Pulmonary artery endothelial cell (primary cell): ENCODE measurements around the gene AVEN. TPM values are rescaled to one million over a fixed set of nuclear protein-coding genes. Genes with fewer than 3 reads are reported as not detected.

Source experiments
- DNase-seq: peaks from one replicate; pipeline ENCODE4 v3.0.0-alpha.2; 2011; ENCODE audit warnings: low read depth, low spot score
- total RNA-seq: library from RNA; depleted of rRNA; stranded (reverse); fragments of >200 nt; gene quantifications from 2 replicates; pipeline ENCODE4 v1.2.3, GENCODE V29; 2014

The AVEN gene
- total RNA-seq, 1 donor from 2014 or later: 16.2 TPM

DNA sequence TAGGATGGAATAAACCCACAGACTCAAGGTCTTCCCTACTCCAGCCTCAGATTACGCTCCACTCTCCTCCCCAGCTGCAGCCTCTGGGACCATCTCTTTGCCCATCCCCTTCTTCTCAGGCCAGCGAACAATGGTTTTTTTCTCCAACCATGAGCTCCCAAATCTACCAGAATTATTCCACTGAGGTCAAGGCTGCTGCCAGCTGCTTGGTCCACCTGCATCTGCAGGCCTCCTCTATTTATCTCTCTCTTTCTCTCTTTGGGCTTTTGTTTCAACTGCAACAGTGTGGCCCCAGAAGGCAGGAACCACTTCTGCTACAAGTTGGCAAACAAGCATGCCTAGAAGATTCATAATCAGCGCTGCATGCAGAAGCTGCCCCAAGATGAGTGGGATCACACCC is 51.6 kb downstream of the AVEN start:
- no peak for DNase-seq

DNA sequence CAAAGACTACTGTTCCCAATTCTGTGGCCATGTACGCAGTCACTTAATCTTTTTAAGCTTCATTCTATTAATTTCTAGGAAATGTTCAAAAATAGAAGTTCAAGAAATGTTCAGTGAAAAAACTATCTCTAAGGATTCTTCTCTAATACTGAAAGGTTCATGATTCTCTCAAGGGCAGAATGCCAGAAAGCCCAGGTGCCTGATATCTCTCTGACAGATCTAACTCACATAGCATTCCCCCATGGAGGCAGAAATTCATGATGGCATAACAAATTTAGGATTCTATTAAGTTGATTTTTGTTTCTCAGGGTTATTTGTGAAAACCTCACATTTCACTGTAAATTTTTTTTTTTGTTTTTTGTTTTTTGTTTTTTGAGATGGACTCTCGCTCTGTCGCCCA is 53.3 kb downstream of the AVEN start:
- DNase-seq: no peak

DNA sequence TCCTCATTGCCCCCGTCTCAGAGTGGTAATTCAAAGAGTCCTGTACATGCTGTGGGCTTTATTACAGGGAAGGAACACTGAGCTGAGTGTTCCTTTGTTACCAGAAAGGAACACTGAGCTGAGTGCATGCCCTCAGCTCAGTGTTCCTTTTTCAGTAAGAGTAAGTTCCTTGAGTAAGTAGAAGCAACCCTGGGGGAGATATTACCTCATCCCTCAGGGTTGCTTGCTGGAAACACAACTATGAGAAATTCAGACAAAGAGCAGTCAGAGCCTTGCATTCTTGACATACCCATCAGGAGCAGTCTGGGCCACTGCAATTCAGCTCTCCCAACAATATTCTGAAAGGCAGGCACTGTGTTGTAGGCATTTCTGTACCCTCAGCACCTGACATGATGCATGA is 53.7 kb downstream of the AVEN start:
- no peak for DNase-seq

DNA sequence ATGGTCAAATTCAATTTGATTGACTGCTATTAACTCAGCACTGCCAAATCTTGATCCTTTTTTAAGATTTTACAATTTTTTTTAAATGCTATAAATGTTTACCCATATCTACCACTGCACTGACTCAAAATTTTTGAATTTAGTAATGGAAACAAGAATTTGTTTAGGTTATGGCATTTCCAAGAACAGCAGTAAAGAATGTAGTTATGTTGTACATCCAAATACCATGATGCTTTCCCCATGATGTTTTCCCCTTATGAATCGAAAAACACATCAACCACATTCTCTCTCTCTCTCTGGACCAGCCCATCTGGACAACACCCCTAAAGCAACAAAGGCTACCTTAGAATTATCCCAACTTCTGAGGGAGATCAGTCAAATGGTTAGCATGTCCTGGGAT is 56.5 kb downstream of the AVEN start:
- DNase-seq: no peak

DNA sequence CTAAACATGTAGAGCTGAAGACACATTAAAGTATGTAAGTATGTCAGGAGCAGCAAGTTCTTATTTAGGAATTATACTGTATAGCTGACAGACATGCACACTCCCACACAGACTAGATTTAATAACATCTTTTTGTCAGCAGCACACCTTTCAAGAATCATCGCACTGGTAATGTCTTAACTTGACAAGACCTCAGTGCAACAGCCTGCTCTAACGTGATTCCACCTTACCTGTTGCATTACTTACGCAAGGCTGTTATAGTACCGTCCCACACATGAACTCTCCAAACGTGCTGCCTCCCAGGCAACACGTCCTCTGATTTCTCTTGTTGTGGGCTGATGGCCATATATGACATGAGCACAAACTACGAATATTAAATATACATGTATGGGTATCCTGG is 58.8 kb downstream of the AVEN start:
- no peak for DNase-seq

DNA sequence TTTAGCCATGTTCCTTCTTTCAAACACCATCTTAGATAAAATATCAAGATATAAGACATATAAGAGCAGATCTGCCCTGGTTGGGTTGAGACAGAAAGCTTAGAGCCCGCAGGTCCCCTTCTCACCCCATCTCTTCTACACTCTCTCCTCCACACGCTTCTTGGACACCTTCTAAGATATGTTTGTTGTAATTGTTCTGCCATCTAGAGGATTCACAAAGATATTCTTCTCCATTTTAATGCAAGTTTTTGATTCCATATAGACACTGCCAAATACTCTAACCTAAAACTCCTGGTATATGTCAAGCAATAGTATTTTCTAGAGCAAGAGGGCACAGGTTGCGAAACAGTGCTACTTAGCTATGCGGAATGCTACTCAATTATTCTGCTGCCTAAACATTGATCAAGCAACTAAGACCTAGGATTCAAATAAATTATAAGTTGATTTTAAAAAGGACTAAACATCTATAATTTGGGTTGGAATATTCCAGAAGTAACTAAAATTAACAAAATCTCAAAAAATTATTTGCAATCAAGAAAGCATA is 63.9 kb downstream of the AVEN start:
- DNase-seq: no peak

DNA sequence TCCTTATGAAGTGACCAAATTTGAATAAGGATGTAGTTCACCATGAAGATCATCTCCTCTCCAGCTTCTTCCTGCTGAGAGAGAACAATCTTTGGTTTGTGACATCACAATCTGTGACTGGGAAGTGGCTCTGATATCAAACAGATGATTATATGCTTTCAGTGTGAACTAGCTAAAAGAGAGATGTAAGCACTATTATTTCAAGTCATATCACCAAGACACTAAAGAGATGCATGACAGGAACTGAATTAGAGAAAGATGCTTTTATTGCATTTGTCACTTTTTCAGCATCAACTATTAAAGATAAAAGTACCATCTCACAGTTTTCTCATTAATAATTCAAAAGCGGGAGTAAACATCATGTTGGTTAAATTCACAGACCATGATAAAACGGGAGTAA is 67.2 kb downstream of the AVEN start:
- DNase-seq: no peak

DNA sequence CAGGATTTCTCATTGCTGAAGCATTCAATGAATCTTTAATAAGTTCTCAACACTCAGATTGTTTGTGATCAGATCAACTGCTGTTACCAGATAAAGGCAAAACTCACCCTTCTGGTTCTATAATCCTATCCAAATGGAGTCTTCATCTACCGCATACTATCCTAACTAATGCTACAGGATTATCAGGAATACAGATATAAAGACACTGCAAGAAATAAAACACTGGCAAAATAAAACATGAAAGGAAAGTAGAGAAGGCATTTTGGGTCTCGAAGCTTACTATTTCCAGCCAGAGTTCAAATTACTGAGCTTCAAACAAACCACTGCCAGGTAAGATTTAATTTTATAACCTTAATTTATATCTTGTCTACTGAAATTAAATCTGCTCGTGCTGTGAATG is 70.2 kb downstream of the AVEN start:
- no peak for DNase-seq

DNA sequence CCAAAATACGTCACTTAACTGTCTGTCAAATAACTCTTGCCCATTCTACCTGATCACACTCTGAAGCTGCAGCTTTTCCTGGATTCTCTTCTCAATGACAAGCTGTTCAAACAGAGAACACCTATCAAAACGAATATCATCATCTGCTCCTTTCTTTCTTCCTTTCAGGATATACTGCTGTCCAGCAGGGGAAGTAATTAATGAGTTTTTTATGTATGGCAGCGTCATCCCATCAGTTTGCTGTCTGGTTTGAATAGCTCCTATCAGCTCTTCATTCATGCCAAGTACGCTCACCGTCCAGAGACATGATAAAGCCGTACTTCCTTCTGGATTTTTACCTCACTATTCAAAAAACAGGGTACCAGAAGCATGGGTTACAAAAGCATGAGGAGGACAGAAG is 70.8 kb downstream of the AVEN start, which contains the start of gene CHRM5:
CHRM5 (plus strand) TSS at position 274 of the 400 bp plus-strand sequence. CDS start 94,221 bp downstream, outside the sequence.
- DNase-seq: no peak

DNA sequence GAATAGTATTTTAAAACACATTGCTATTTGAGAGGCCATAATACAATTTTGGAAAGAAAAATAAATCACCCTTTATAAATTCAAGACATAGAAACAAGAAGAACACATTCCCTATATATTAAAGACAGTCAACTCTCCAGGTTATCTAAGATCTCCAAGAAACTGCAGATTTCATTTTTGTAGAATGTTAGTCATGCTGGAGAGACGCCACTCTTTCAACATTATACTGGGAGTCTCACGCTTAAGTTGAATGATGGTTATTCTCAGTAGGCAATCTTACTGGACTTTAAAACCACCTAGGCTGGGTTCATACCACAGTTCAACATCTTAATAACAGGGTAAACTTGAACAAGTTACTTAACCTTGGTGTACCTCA is 74.4 kb downstream of the AVEN start:
- DNase-seq: no peak

DNA sequence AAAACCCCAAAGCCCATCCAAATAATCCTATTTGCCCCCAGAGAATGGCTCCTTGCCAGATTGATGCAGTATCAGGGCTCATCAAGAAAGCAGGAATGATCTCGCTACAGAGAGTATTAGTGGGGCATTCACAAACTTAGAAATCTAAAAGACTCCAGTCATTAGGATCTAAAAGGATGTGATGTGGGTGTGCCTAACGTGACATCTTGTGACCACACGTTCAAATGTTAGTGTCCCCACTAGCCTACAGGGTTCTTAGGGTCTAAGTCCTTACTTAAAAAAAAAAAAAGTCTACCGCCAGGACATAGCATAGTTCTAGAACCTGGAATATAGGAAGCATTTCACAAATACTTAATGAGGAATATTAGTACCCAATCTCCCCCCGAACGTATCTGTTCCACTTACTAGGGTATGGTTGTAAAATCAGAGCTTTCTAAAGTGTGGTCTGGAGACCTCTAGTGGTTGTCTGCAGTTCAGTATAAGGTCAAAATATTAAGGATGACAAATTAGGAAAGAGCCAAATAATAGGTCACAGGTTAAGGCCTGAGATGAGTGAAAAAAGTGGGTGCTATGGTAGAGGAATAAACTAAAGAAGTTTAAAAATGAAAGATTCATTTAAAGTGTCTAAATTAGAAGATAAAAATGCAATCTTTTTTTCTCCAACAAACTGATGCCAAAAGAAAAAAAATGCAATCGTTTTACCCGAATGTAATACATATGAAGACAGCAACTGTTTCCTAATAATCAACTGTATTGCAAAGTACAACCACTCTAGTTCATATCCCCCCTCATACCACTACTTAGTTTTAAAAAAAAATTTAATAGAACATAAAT is 75.0 kb downstream of the AVEN start:
- DNase-seq: no peak

DNA sequence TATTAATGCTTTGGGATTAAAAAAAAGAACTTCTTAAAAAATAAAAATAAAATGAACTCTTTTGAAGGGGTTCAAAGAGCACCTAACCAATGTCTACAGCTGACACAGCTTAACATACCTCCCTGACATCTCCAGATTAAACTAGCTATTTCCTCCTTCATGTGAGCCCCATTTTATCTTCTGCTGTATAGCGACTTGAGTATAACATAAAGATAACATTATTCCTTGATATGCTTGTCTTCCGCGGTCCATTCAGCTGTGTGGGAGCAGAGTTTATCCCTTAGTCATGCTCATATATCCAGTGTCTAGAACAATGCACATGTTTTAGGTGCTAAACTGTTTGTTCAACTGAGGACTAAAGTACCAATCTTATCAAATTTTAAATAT is 78.5 kb downstream of the AVEN start:
- no peak for DNase-seq

DNA sequence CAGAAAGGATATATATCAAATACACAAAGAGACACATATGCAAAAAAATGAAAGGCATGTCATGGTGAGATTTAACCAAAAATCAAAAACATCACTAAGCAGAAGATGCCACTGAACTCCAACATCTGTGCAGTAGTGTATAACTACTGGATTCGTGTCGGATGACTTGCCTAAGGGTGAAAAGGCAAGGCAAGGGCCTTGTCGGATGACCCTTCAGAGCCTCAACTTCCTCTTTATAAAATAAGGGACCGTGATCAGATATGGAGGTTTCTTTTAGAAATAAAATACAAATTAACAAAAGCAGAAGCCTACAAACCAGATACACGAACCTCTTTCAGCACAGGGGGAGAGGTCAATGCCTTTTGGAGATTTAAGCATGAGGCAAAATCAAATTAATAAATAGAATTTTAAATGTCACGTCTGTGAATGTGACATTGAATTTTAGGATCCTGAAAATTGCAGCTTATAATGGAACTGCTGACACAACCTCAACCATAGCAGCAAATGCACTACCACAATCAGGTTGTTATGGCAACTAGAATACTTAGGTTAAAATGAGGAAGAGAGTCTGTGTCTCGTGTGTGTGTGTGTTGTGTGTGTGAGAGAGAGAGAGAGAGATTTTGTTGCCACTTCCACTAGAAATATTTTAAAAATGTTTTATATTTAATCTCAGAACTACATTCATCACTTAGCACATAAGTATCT is 79.0 kb downstream of the AVEN start:
- no peak for DNase-seq

DNA sequence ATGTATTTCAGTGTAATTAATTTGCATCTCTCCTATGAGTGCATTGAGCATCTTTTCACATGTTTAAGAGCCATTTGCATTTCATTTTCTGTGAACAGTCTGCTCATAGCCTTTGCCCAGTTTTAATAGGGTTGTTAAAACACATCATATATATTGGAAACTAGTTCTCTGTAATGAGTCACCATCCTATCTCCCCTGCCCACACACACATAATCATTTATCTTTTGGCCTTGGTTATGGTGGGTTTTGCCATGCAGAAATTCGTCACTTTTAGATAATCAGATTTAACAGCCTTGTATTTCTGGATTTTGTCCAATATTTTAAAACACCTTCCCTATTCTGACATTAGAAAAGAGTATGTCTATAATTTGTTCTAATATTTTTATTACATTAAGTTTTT is 82.6 kb downstream of the AVEN start:
- no peak for DNase-seq

DNA sequence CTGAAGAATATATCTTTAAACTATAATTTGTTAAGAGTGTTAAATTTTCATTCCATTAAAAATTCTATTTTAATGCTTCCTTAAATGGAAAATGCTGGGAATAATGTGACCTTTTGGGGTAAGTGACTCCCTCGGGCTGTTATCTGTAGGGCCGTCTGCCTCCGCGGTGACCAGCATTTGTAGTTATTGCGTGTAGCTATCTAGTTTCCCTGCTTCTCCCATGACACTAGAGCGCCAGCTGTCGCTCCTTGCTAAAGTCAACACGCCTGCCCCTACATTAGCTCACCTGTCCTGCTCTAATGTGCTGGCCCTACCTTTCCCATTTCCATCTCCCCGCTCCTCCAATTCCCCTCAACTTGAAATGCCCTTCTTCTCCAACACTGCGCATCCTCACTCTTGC is 83.1 kb downstream of the AVEN start:
- no peak for DNase-seq

DNA sequence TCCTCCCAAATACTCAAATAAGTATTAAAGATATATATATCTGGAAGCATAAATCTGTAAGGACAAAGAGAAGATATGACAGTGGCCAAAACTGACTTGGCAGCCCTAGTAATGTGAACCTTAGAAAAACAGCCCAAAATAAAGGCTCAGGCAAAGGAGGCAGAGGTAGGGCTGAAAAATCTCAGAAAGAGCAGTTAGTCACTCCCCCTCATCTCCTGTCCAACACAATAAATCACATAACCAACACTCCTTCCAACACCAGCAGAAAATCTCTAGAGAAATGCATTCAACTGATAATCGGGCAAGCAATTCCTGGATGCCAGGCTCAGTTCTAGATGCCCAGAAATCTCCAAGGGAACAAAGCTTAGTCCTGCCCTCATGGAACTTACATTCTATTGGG is 92.9 kb downstream of the AVEN start:
- no peak for DNase-seq

DNA sequence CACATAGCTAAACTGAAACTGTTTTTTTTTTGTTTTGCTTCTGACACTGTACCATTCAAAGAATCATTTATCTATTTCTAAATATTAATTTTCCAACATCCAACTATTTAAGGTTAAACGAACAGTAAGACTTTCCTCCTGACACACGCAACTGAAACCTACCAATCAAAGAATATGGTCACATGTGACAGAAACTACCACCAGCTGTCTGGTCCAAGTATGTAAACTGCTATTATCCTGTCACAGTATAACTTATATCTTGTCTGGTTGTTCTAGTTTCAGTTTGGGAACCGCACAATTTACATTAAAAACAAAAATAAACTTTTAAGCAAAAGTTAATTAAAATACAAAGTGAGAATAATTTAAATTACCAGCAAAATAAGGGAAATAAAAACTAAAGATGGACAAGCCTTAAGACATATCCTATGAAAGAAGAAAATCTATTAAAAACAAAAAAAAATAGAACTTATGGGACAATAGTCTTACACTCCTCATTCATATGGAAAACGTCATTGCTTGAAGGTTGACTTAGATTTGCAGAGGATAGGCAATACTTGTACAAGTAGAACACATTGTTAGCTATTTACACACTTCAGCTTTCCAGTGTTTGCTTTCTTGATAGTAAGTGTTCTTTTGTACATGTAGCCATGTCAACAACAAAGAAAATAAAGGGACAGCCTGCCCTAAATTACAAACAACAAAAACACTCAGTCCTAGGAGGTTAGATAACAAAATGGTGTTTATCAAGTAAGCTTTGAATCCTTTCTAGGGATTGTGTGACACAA is 97.5 kb downstream of the AVEN start:
- no peak for DNase-seq

DNA sequence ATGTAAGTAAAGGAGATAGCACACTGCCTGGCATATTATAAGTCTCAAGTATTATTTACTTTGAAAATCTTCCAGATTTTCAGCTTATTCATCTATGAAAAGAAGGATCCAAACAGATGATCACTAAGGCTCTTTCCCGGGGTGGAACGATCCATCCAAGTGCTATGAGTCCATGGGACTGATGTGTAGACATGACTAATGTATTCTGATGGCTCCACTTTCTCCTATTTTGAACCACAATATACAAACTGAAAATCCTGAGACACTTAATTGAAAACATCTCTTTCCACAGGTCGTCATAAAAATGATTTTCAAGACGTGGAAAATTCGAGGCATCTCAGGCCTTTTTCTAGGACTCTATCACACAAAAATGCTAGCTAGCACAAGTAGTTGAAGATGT is 104.1 kb downstream of the AVEN start:
- DNase-seq: no peak

DNA sequence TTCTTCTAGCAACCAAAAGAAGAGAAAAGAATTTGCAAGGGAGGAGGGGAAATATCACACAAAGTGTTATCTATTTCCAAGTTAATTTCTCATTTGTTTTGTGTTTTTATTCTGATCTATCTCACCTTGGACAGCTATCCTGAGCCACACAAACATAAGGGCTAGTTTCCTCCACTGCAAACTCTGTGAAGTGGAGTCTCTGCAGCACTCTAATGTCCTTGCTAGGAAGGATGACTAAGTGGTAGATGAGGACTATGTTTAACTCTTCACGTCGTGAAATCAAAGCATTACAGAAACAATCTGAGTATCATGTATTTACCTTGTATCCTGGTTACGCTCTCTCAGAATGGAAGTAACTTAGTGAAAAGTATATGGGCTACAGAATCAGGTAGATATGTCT is 104.6 kb downstream of the AVEN start:
- DNase-seq: no peak

DNA sequence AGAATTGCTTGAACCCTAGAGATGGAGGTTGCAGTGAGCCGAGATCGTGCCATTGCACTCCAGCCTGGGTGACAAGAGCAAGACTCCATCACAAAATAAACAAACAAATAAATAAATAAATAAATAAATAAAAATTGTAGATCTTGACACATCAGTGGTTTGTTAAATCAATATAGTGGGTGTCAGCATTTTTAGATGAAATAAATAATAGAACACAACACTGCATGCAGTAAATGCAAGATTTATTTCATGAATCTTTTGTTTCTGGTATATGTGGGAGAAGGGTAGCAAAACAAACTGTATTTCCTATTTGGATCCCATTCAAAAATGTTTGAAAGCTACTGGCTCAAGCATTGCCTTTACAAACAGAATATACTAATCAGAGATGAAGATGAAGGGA is 106.3 kb downstream of the AVEN start:
- DNase-seq: no peak

DNA sequence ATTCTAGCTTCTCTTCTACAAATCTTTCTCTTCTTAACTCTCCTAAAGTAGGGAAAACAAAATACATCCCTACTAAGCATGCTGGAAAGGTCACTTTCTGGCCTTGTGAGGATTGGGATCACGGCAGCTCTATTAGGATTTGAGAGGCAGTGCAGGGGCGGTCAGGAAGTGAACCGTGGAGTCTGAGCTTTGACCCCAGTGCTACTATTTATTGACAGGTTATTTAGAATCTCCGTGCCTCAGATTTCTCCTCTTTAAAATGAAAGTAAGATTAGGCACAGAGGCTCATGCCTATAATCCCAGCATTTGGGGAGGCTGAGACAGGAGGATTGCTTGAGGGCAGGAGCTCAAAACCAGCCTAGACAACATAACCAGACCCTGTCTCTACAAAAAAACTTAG is 112.7 kb downstream of the AVEN start:
- no peak for DNase-seq

DNA sequence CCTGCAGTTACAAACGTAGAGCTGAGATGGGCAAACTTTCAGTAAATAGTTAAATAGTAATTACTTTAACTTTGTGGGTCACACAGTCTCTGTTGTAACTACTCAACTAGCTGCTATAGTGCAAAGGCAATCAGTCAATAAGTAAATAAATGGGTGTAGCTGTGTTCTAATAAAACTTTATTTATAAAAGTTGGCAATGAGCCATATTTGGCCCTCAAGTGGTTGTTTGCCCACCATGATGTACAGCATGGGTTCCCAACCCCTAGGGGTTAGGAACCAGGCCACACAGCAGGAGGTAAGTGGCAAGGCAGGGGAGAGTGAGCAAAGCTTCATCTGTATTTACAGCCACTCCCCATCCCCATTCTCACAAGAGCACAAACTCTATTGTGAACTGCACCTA is 115.6 kb downstream of the AVEN start:
- DNase-seq: no peak
